ENCODE results near the gene LARP1. TPM values are rescaled to one million over a fixed set of nuclear protein-coding genes. Genes with fewer than 3 reads are reported as not detected.
A peak's percentile ranks its signal among the peaks of the same experiment; 100 is the strongest.
"Not testable (repeated sequence)": the region's sequence is repeated elsewhere in the genome, so short reads cannot be mapped to it uniquely, and the experiment has no call there.

LARP1 gene
- total RNA-seq, 1 donor from 2014 or later, result 157 TPM

- intact Hi-C loops (cut with DNase I), result no loop called here
- ATAC-seq, result no peak
- DNase-seq (ENCODE audit: low spot score), result no peak
These were observed 23.0 kb upstream of the LARP1 start for GRCh38 chr5:154732212-154732611.

- no peak for ATAC-seq
- DNase-seq (ENCODE audit: low spot score), result no peak
- intact Hi-C loops (cut with DNase I), result no loop called here
These were observed 20.6 kb upstream of the LARP1 start for GRCh38 chr5:154734370-154735248.

GRCh38 chr5:154735362-154735761, 19.8 kb upstream of the LARP1 start:
- ATAC-seq; intact Hi-C loops (cut with DNase I); DNase-seq (ENCODE audit: low spot score): not testable (repeated sequence)

- ATAC-seq; DNase-seq (ENCODE audit: low spot score); intact Hi-C loops (cut with DNase I): not testable (repeated sequence)
These were observed 18.8 kb upstream of the LARP1 start for GRCh38 chr5:154736372-154736771.

- intact Hi-C loops (cut with DNase I), result no loop called here
These were observed 17.4 kb upstream of the LARP1 start for GRCh38 chr5:154737667-154738320.

GRCh38 chr5:154740483-154740882, 14.7 kb upstream of the LARP1 start:
- peak; percentile 70 for DNase-seq (ENCODE audit: low spot score)
- ATAC-seq, result peak; percentile 89
- intact Hi-C loops (cut with DNase I), result no loop called here

More at GRCh38 chr5:154737667-154738320, 17.4 kb upstream of the LARP1 start:
- DNase-seq (ENCODE audit: low spot score) (no peak), ATAC-seq (peak; percentile 9)

GRCh38 chr5:154740957-154741356, 14.2 kb upstream of the LARP1 start:
- intact Hi-C loops (cut with DNase I), result no loop called here
- ATAC-seq (peak; percentile 82), DNase-seq (ENCODE audit: low spot score) (peak; percentile 63)

- ATAC-seq (no peak), DNase-seq (ENCODE audit: low spot score) (no peak)
- intact Hi-C loops (cut with DNase I), result no loop called here
These were observed 13.8 kb upstream of the LARP1 start for GRCh38 chr5:154741415-154741814.

- intact Hi-C loops (cut with DNase I), result no loop called here
- ATAC-seq (no peak), DNase-seq (ENCODE audit: low spot score) (no peak)
These were observed 11.4 kb upstream of the LARP1 start for GRCh38 chr5:154743812-154744211.

GRCh38 chr5:154745349-154745748, 9.8 kb upstream of the LARP1 start:
- intact Hi-C loops (cut with DNase I), result no loop called here
- DNase-seq (ENCODE audit: low spot score) (no peak), ATAC-seq (no peak)

GRCh38 chr5:154749491-154749890, 5.7 kb upstream of the LARP1 start:
- no peak for DNase-seq (ENCODE audit: low spot score)
- intact Hi-C loops (cut with DNase I), result no loop called here
- ATAC-seq, result peak; percentile 37

- intact Hi-C loops (cut with DNase I); DNase-seq (ENCODE audit: low spot score); ATAC-seq: not testable (repeated sequence)
These were observed 4.5 kb upstream of the LARP1 start for GRCh38 chr5:154750641-154751040.

GRCh38 chr5:154751854-154752253, 3.3 kb upstream of the LARP1 start:
- ATAC-seq, result no peak
- intact Hi-C loops (cut with DNase I), result no loop called here
- no peak for DNase-seq (ENCODE audit: low spot score)

- DNase-seq (ENCODE audit: low spot score), result peak; percentile 84
These were observed 1.4 kb upstream of the LARP1 start for GRCh38 chr5:154753792-154754191.

GRCh38 chr5:154754460-154755360, 467 bp upstream of the LARP1 start:
- intact Hi-C loops (cut with DNase I), result no loop called here
- DNase-seq (ENCODE audit: low spot score) (peak; percentile 100), ATAC-seq (peak; percentile 96)

More at GRCh38 chr5:154753792-154754191, 1.4 kb upstream of the LARP1 start:
- intact Hi-C loops (cut with DNase I), result no loop called here
- peak; percentile 73 for ATAC-seq

GRCh38 chr5:154756009-154756867, 1.1 kb downstream of the LARP1 start:
- intact Hi-C loops (cut with DNase I), result no loop called here
- ATAC-seq (no peak), DNase-seq (ENCODE audit: low spot score) (peak; percentile 72)

GRCh38 chr5:154756868-154757813, 2.0 kb downstream of the LARP1 start:
- DNase-seq (ENCODE audit: low spot score) (peak; percentile 79), ATAC-seq (peak; percentile 33)
- intact Hi-C loops (cut with DNase I), result no loop called here
